ENCODE measurements around the gene EOMES. TPM values are rescaled to one million over a fixed set of nuclear protein-coding genes. Genes with fewer than 3 reads are reported as not detected.

Gene EOMES
- total and polyA plus RNA-seq, 9 donors = 0.05 to 2.2 (median 0.20) TPM; not detected in 2

- Histone ChIP-seq H3K4me1 (ENCODE audit: insufficient read depth) (no peaks in the 10 kb centered on the region), H3K4me3 (no peak overlapping the region), H3K36me3 (no peaks in the 10 kb centered on the region), H3K27me3 (no peaks in the 10 kb centered on the region), H3K9me3 (no peaks in the 10 kb centered on the region), H3K27ac (no peak overlapping the region)
- TF ChIP-seq EP300 (IDR thresholded peaks at IDR 0.05) (no peak), CTCF (IDR thresholded peaks at IDR 0.05) (no peak), POLR2A (IDR thresholded peaks at IDR 0.05) (no peak)
- 69 to 74% (median 72%) methylated on average over 2 of the region's 2 CpGs for WGBS, 3 donors
- no peak for DNase-seq
- intact Hi-C loops (cut with DNase I) = no loop called here
Measured at GRCh38 chr3:27756877-27757276, 34.8 kb upstream of the EOMES start.

- intact Hi-C loops (cut with DNase I) = no loop called here
- Histone ChIP-seq H3K27ac (no peak overlapping the region), H3K36me3 (no peaks in the 10 kb centered on the region), H3K9me3 (no peaks in the 10 kb centered on the region), H3K27me3 (no peaks in the 10 kb centered on the region), H3K4me3 (no peak overlapping the region), H3K4me1 (ENCODE audit: insufficient read depth) (no peaks in the 10 kb centered on the region)
- WGBS, 3 donors = 79 to 88% (median 88%) methylated on average over 1 of the region's 1 CpG
- DNase-seq = no peak
- TF ChIP-seq EP300 (IDR thresholded peaks at IDR 0.05) (no peak), POLR2A (IDR thresholded peaks at IDR 0.05) (no peak), CTCF (IDR thresholded peaks at IDR 0.05) (no peak)
Measured at GRCh38 chr3:27752926-27753325, 30.8 kb upstream of the EOMES start.

GRCh38 chr3:27749643-27750042 lies 27.5 kb upstream of the EOMES start:
- intact Hi-C loops (cut with DNase I) = no loop called here
- DNase-seq = no peak
- TF ChIP-seq EP300 (IDR thresholded peaks at IDR 0.05) (no peak), CTCF (IDR thresholded peaks at IDR 0.05) (no peak), POLR2A (IDR thresholded peaks at IDR 0.05) (no peak)
- 30 to 67% (median 35%) methylated on average over 1 of the region's 1 CpG for WGBS, 3 donors
- H3K4me1 ChIP-seq (ENCODE audit: insufficient read depth) = no peaks in the 10 kb centered on the region
- H3K27ac ChIP-seq = no peak overlapping the region
- no peaks in the 10 kb centered on the region for H3K27me3 ChIP-seq
- no peaks in the 10 kb centered on the region for H3K36me3 ChIP-seq
- H3K4me3 ChIP-seq = no peak overlapping the region
- H3K9me3 ChIP-seq = no peaks in the 10 kb centered on the region

- Histone ChIP-seq H3K27me3 (no peaks in the 10 kb centered on the region), H3K4me1 (ENCODE audit: insufficient read depth) (no peaks in the 10 kb centered on the region), H3K36me3 (no peaks in the 10 kb centered on the region), H3K9me3 (no peaks in the 10 kb centered on the region), H3K4me3 (no peak overlapping the region), H3K27ac (no peak overlapping the region)
- DNase-seq = no peak
- WGBS, 3 donors = 22 to 30% (median 24%) methylated on average over 3 of the region's 3 CpGs
- intact Hi-C loops (cut with DNase I) = no loop called here
- TF ChIP-seq POLR2A (IDR thresholded peaks at IDR 0.05) = no peak
- TF ChIP-seq CTCF (IDR thresholded peaks at IDR 0.05) = no peak
- no peak for TF ChIP-seq EP300 (IDR thresholded peaks at IDR 0.05)
Measured at GRCh38 chr3:27746838-27747237, 24.7 kb upstream of the EOMES start.

- TF ChIP-seq CTCF (IDR thresholded peaks at IDR 0.05) = no peak
- TF ChIP-seq EP300 (IDR thresholded peaks at IDR 0.05) = no peak
- no peak for TF ChIP-seq POLR2A (IDR thresholded peaks at IDR 0.05)
- no peaks in the 10 kb centered on the region for H3K36me3 ChIP-seq
- H3K4me3 ChIP-seq = no peak overlapping the region
- H3K4me1 ChIP-seq (ENCODE audit: insufficient read depth) = no peaks in the 10 kb centered on the region
- intact Hi-C loops (cut with DNase I) = no loop called here
- 26 to 44% (median 28%) methylated on average over 2 of the region's 2 CpGs for WGBS, 3 donors
- no peaks in the 10 kb centered on the region for H3K27me3 ChIP-seq
- no peaks in the 10 kb centered on the region for H3K9me3 ChIP-seq
- no peak overlapping the region for H3K27ac ChIP-seq
- DNase-seq = no peak
Measured at GRCh38 chr3:27740854-27741253, 18.7 kb upstream of the EOMES start.

All from ovary (tissue), 9 donors.